H1 (cell line): Measurements from ENCODE around the gene ITGB4. TPM values are rescaled to one million over a fixed set of nuclear protein-coding genes. Genes with fewer than 3 reads are reported as not detected.

Source experiments
- CTCF ChIA-PET: fragments of 300-600 bp; sonication (Branson Sonifier 250); formaldehyde crosslinking; loops from one replicate; lab custom pipeline; 2021; ENCODE audit not compliant: partially characterized antibody; lab: Charles Lee
- POLR2A ChIA-PET: fragments of 300-600 bp; sonication (Branson Sonifier 250); formaldehyde crosslinking; loops from one replicate; lab custom pipeline; 2021; ENCODE audit warnings: inconsistent platforms; ENCODE audit not compliant: partially characterized antibody; lab: Charles Lee
- DNase-seq, 2 experiments: peaks; one replicate each; pipeline versions ENCODE4 v3.0.0 to v3.0.0-alpha.2; 2010 to 2022; ENCODE audit warnings: low spot score in 2 of 2, low read depth in 1 of 2, mixed read lengths in 1 of 2
- FAIRE-seq: peaks from 2 replicates; lab custom pipeline; 2011; peaks lifted over from hg19 to GRCh38; lab: Jason Lieb, UNC
- H2AFZ ChIP-seq: 2 replicates; pipeline ENCODE4 v1.8.1; 2012; ENCODE audit warnings: low read length, inconsistent platforms
- H2AK5ac ChIP-seq: 2 replicates; pipeline ENCODE4 v1.6.1; 2013; ENCODE audit warnings: low read depth, low read length
- H2BK120ac ChIP-seq: replicated peaks from 2 replicates; pipeline ENCODE3; 2013; ENCODE audit warnings: low read depth, low read length, inconsistent platforms
- H2BK12ac ChIP-seq: 2 replicates; pipeline ENCODE4 v1.6.1; 2013; ENCODE audit warnings: low read depth, low read length
- H2BK15ac ChIP-seq: 2 replicates; pipeline ENCODE4 v1.6.1; 2013; ENCODE audit warnings: low read length
- H2BK20ac ChIP-seq: 2 replicates; pipeline ENCODE4 v1.6.1; 2013; ENCODE audit warnings: low read length
- H2BK5ac ChIP-seq: 2 replicates; pipeline ENCODE4 v1.6.1; 2013; ENCODE audit warnings: low read depth, low read length
- H3K14ac ChIP-seq: 2 replicates; pipeline ENCODE4 v1.6.1; 2013; ENCODE audit warnings: inconsistent platforms; ENCODE audit not compliant: insufficient read length
- H3K18ac ChIP-seq: 2 replicates; pipeline ENCODE4 v1.6.1; 2013; ENCODE audit warnings: low read length; ENCODE audit errors: extremely low read depth
- H3K23ac ChIP-seq: 2 replicates; pipeline ENCODE4 v1.6.1; 2013; ENCODE audit warnings: inconsistent platforms; ENCODE audit not compliant: insufficient read length
- H3K23me2 ChIP-seq: 2 replicates; pipeline ENCODE4 v1.6.1; 2013; ENCODE audit warnings: low read depth, low read length
- H3K27ac ChIP-seq: 2 replicates; pipeline ENCODE4 v1.6.1; 2011; ENCODE audit warnings: low read depth, low read length, inconsistent platforms
- H3K27me3 ChIP-seq, 4 experiments: replicated peaks in 1 of 4; 1 replicate in 1 of 4; 2 replicates in 3 of 4; pipeline versions ENCODE4 v1.6.1 to v1.8.1; 2011 to 2013; ENCODE audit warnings: low read length in 3 of 4, mild to moderate bottlenecking in 3 of 4, inconsistent platforms in 2 of 4, mixed read lengths in 2 of 4, moderate library complexity in 1 of 4; ENCODE audit not compliant: control insufficient read depth in 3 of 4, insufficient read depth in 3 of 4; ENCODE audit errors: extremely low read depth in 1 of 4
- H3K36me3 ChIP-seq, 4 experiments: 2 replicates each; pipeline versions ENCODE4 v1.6.1 to v1.8.1; 2011 to 2013; ENCODE audit warnings: mild to moderate bottlenecking in 4 of 4, low read length in 3 of 4, moderate library complexity in 2 of 4, control low read depth in 1 of 4, inconsistent platforms in 1 of 4; ENCODE audit not compliant: insufficient read depth in 4 of 4, control insufficient read depth in 2 of 4
- H3K4ac ChIP-seq: replicated peaks from 2 replicates; pipeline ENCODE3; 2013; ENCODE audit warnings: low read length, low read depth, mixed read lengths, inconsistent platforms; ENCODE audit not compliant: insufficient read length
- H3K4me1 ChIP-seq, 4 experiments: replicated peaks in 1 of 4; 1 replicate in 1 of 4; 2 replicates in 3 of 4; pipeline versions ENCODE4 v1.6.1 to v1.8.1; 2011 to 2013; ENCODE audit warnings: low read length in 3 of 4, inconsistent platforms in 2 of 4, mixed read lengths in 1 of 4; ENCODE audit not compliant: insufficient read depth in 4 of 4, control insufficient read depth in 3 of 4
- H3K4me2 ChIP-seq, 2 experiments: 2 replicates each; pipeline versions ENCODE4 v1.6.1 to v1.8.1; 2011 to 2013; ENCODE audit warnings: low read depth in 2 of 2, low read length in 2 of 2, control low read depth in 1 of 2, inconsistent platforms in 1 of 2, mild to moderate bottlenecking in 1 of 2; ENCODE audit not compliant: insufficient read depth in 1 of 2
- H3K4me3 ChIP-seq, 4 experiments: fragments of 200-600, 300-600 bp in 1 of 4; sonication (generic), shearing (Covaris generic), sonication (Bioruptor Twin) in 1 of 4; 2 replicates each; pipeline versions ENCODE4 v1.5.1 to v1.8.1; 2011 to 2016; ENCODE audit warnings: low read length in 4 of 4, low read depth in 3 of 4, control low read depth in 2 of 4, inconsistent platforms in 2 of 4, mild to moderate bottlenecking in 2 of 4, mixed read lengths in 1 of 4, moderate library complexity in 1 of 4; ENCODE audit not compliant: insufficient read depth in 2 of 4; ENCODE audit errors: extremely low read depth in 1 of 4
- H3K56ac ChIP-seq: replicated peaks from 2 replicates; pipeline ENCODE3; 2013; ENCODE audit warnings: low read depth, mild to moderate bottlenecking, mixed read lengths, low read length, inconsistent platforms; ENCODE audit not compliant: insufficient read length
- H3K79me1 ChIP-seq: 2 replicates; pipeline ENCODE4 v1.6.1; 2013; ENCODE audit warnings: low read depth, low read length, control low read depth
- H3K79me2 ChIP-seq, 2 experiments: 2 replicates each; pipeline versions ENCODE4 v1.6.1 to v1.8.1; 2012 to 2013; ENCODE audit warnings: low read length in 2 of 2, mild to moderate bottlenecking in 2 of 2, inconsistent platforms in 1 of 2; ENCODE audit not compliant: insufficient read depth in 2 of 2, control insufficient read depth in 1 of 2
- H3K9ac ChIP-seq, 4 experiments: replicated peaks in 1 of 4; 1 replicate in 1 of 4; 2 replicates in 3 of 4; pipeline versions ENCODE4 v1.6.1 to v1.8.1; 2011 to 2013; ENCODE audit warnings: low read depth in 3 of 4, low read length in 3 of 4, control low read depth in 2 of 4, mild to moderate bottlenecking in 2 of 4, moderate library complexity in 2 of 4, inconsistent platforms in 1 of 4; ENCODE audit errors: extremely low read depth in 1 of 4
- H3K9me3 ChIP-seq, 2 experiments: 2 replicates each; pipeline versions ENCODE4 v1.6.1 to v1.8.1; 2012 to 2013; ENCODE audit warnings: mild to moderate bottlenecking in 2 of 2, moderate library complexity in 2 of 2, control low read depth in 1 of 2, inconsistent platforms in 1 of 2, low read depth in 1 of 2, low read length in 1 of 2, mixed read lengths in 1 of 2; ENCODE audit not compliant: insufficient read depth in 2 of 2
- H4K20me1 ChIP-seq, 2 experiments: replicated peaks in 1 of 2; 2 replicates each; pipeline versions ENCODE3 to v1.8.1; 2011 to 2013; ENCODE audit warnings: inconsistent platforms in 2 of 2, low read length in 2 of 2, mild to moderate bottlenecking in 1 of 2; ENCODE audit not compliant: insufficient read depth in 2 of 2, control insufficient read depth in 1 of 2
- H4K5ac ChIP-seq: 2 replicates; pipeline ENCODE4 v1.6.1; 2013; ENCODE audit warnings: low read length, low read depth, mixed read lengths, inconsistent platforms; ENCODE audit not compliant: insufficient read length
- H4K8ac ChIP-seq: 2 replicates; pipeline ENCODE4 v1.8.0; 2013; ENCODE audit warnings: mild to moderate bottlenecking, moderate library complexity, low read length, inconsistent platforms; ENCODE audit not compliant: insufficient read depth; ENCODE audit errors: extremely low read depth
- H4K91ac ChIP-seq: replicated peaks from 2 replicates; pipeline ENCODE3; 2013; ENCODE audit warnings: low read length, mixed read lengths, inconsistent platforms; ENCODE audit not compliant: insufficient read length
- ATF3 ChIP-seq: IDR thresholded peaks from 2 replicates; pipeline ENCODE4 v1.6.1; 2011; ENCODE audit warnings: low read depth, mild to moderate bottlenecking, low read length; ENCODE audit not compliant: insufficient read depth
- BACH1 ChIP-seq: IDR thresholded peaks from 2 replicates; pipeline ENCODE4 v1.6.1; 2012; ENCODE audit warnings: low read length, improper control_type of control experiment
- CBX8 ChIP-seq: fragments of 300-800, 300-1000 bp; sonication (generic); IDR thresholded peaks from 2 replicates; pipeline ENCODE4 v1.7.1; 2016; ENCODE audit warnings: low read depth, low read length, borderline replicate concordance
- CEBPB ChIP-seq: IDR thresholded peaks from 2 replicates; pipeline ENCODE4 v1.6.1; 2012; ENCODE audit warnings: low read depth, low read length
- CHD1 ChIP-seq: IDR thresholded peaks from 2 replicates; pipeline ENCODE4 v1.6.1; 2012; ENCODE audit warnings: low read depth, low read length, improper control_type of control experiment
- GTF2F1 ChIP-seq: IDR thresholded peaks from 2 replicates; pipeline ENCODE4 v1.6.1; 2012; ENCODE audit warnings: low read depth, low read length, improper control_type of control experiment, borderline replicate concordance
- SIN3A ChIP-seq, 2 experiments: IDR thresholded peaks in 1 of 2; conservative IDR thresholded peaks in 1 of 2; 2 replicates each; pipeline ENCODE4 v1.6.1; 2011 to 2012; ENCODE audit warnings: low read length in 2 of 2, improper control_type of control experiment in 1 of 2, low read depth in 1 of 2, mild to moderate bottlenecking in 1 of 2
- SIRT6 ChIP-seq: IDR thresholded peaks from one replicate; pipeline ENCODE4 v1.7.1; 2012; ENCODE audit warnings: low read length, inconsistent platforms
- SIX5 ChIP-seq: IDR thresholded peaks from 2 replicates; pipeline ENCODE4 v1.6.1; 2011; ENCODE audit warnings: mild to moderate bottlenecking, low read depth, low read length
- SP1 ChIP-seq: IDR thresholded peaks from 2 replicates; pipeline ENCODE4 v1.6.1; 2011; ENCODE audit warnings: low read depth, low read length
- TAF7 ChIP-seq: optimal IDR thresholded peaks from 2 replicates; pipeline ENCODE3; 2011; ENCODE audit warnings: low read depth, mild to moderate bottlenecking, inconsistent platforms, low read length, moderate library complexity, borderline replicate concordance
- TBP ChIP-seq: IDR thresholded peaks from 2 replicates; pipeline ENCODE4 v1.6.1; 2011; ENCODE audit warnings: low read depth, low read length, improper control_type of control experiment
- ZNF274 ChIP-seq: IDR thresholded peaks from 2 replicates; pipeline ENCODE4 v1.7.0; 2012; ENCODE audit warnings: low read length, borderline replicate concordance; ENCODE audit errors: extremely low read depth
- WGBS, 2 experiments: shearing (Covaris generic) in 1 of 2; methylation state at CpG; one replicate each; pipeline versions ENCODE4 v1.1.6 to v1.1.7; 2013 to 2015; ENCODE audit warnings: low lambda C conversion rate in 2 of 2, mixed read lengths in 2 of 2, inconsistent platforms in 1 of 2, low coverage in 1 of 2, missing lambda C conversion rate in 1 of 2; ENCODE audit not compliant: insufficient replicate concordance in 2 of 2, insufficient coverage in 1 of 2, insufficient read length in 1 of 2; ENCODE audit errors: extremely low coverage in 1 of 2, missing lambda C conversion rate in 1 of 2; 5-methylcytosine and 5-hydroxymethylcytosine counted together
- polyA plus RNA-seq, 7 experiments: library from polyadenylated mRNA; depleted of rRNA in 3 of 7; stranded (reverse) in 5 of 7; unstranded in 2 of 7; fragments of >200 nt in 5 of 7; fragments of 200-250 nt in 2 of 7; gene quantifications; 1 replicate in 5 of 7; 2 replicates in 1 of 7; 4 replicates in 1 of 7; pipeline versions ENCODE4 v1.2.1 to v1.2.3, GENCODE V29; 2011 to 2013; ENCODE audit warnings: missing spikeins in 2 of 7, mixed read lengths in 2 of 7
- total RNA-seq: library from RNA; stranded (reverse); fragmentation: NEBNext Ultra II Directional; extraction: Animal tissue kit (Norgen Biotek cat#: 25700); gene quantifications from 2 replicates; pipeline ENCODE4 v1.2.1, GENCODE V29; 2021

The ITGB4 gene
- total and polyA plus RNA-seq, 2 of the 8 experiments (the other 6 are each of a cell fraction or from before 2014, with no cell fraction given), result 5.2 to 5.6 TPM

- Histone ChIP-seq H3K79me2 (peaks cover 0 to 6% of the 10 kb centered on the region in 2 experiments; a peak in 1 of 4 replicates), H4K8ac (no peak overlapping the region), H3K56ac (no peak overlapping the region), H3K9ac (no peak overlapping the region), H3K14ac (no peak overlapping the region), H3K79me1 (peaks cover 4% of the 10 kb centered on the region; the same call in 1 of the 2 replicates), H4K20me1 (peaks cover 0 to 5% of the 10 kb centered on the region in 2 experiments), H3K18ac (no peak overlapping the region), H3K23me2 (no peaks in the 10 kb centered on the region), H3K9me3 (no peaks in the 10 kb centered on the region), H2AK5ac (no peak overlapping the region), H2BK15ac (no peak overlapping the region), H3K36me3 (peaks cover 18 to 37% (median 30%) of the 10 kb centered on the region in 4 experiments), H3K4me2 (no peak overlapping the region), H2AFZ (no peak overlapping the region), H4K91ac (no peak overlapping the region), H3K23ac (no peak overlapping the region), H3K4me3 (no peak overlapping the region), H2BK120ac (no peak overlapping the region), H3K27me3 (no peaks in the 10 kb centered on the region), H3K27ac (no peak overlapping the region), H2BK5ac (no peak overlapping the region; the same call in 1 of the 2 replicates), H4K5ac (no peak overlapping the region), H3K4me1 (peaks cover 3 to 19% (median 7%) of the 10 kb centered on the region in 4 experiments), H2BK12ac (no peak overlapping the region), H3K4ac (no peak overlapping the region), H2BK20ac (no peak overlapping the region)
- no peak for FAIRE-seq
- WGBS, 2 experiments, result 86% methylated on average over 10 of the region's 10 CpGs; no CpG with 5 or more reads in 1 of the 2 experiments
- ChIA-PET CTCF (interaction anchor here (1.2 to 1.6 kb wide), 4 partner anchors 16 to 55 kb away, joined by 3 to 7 read pairs (median 4); partner anchors contain the start of gene ITGB4), POLR2A (interaction anchor here (1.3 kb wide), 1 partner anchor 44 kb away, joined by 3 read pairs; no protein-coding TSS in a partner anchor)
- DNase-seq, result no peak
- no peak for TF ChIP-seq BACH1
- TF ChIP-seq ZNF274, result no peak
- no peak for TF ChIP-seq GTF2F1
- no peak for TF ChIP-seq SIX5
- TF ChIP-seq SIN3A (conservative IDR thresholded peaks at IDR 0.05 in 1 of 2, IDR thresholded peaks at IDR 0.05 in 1 of 2; ENCODE audit: low read depth in 1 of 2, low read length in 2 of 2), result no peak
- no peak for TF ChIP-seq CHD1
- no peak for TF ChIP-seq CEBPB
- TF ChIP-seq TAF7, result no peak
- no peak for TF ChIP-seq ATF3
- no peak for TF ChIP-seq TBP
- no peak for TF ChIP-seq SIRT6
- TF ChIP-seq SP1, result no peak
- no peak for TF ChIP-seq CBX8
Measured at GRCh38 chr17:75697651-75698291, 23.5 kb upstream of the ITGB4 start.
